HepG2 (cell line): ENCODE data around the gene FAM167B. TPM values are rescaled to one million over a fixed set of nuclear protein-coding genes. Genes with fewer than 3 reads are reported as not detected.
A peak's percentile ranks its signal among the peaks of the same experiment; 100 is the strongest.

Experiments
- AKAP8 ChIP-seq: sonication (generic); formaldehyde crosslinking; IDR thresholded peaks from 2 replicates; pipeline ENCODE4 v1.5.1; 2020; ENCODE audit warnings: mild to moderate bottlenecking, missing genetic modification reagents
- ATF2 ChIP-seq: sonication (generic); formaldehyde crosslinking; IDR thresholded peaks from 2 replicates; pipeline ENCODE4 v1.4.0; 2020; ENCODE audit warnings: missing genetic modification reagents
- FOSL2 ChIP-seq: sonication (generic); formaldehyde crosslinking; IDR thresholded peaks from 2 replicates; pipeline ENCODE4 v1.4.0; 2020; ENCODE audit warnings: missing genetic modification reagents
- FOXO4 ChIP-seq: sonication (generic); formaldehyde crosslinking; conservative IDR thresholded peaks from 2 replicates; pipeline ENCODE4 v1.8.1; 2023; ENCODE audit warnings: missing genetic modification reagents
- GPN1 ChIP-seq: sonication (generic); formaldehyde crosslinking; IDR thresholded peaks from 2 replicates; pipeline ENCODE4 v1.5.1; 2020; ENCODE audit warnings: missing genetic modification reagents, borderline replicate concordance
- HMG20B ChIP-seq: conservative IDR thresholded peaks from 2 replicates; pipeline ENCODE4 v1.6.1; 2016; ENCODE audit warnings: missing genetic modification reagents, missing compliant biosample characterization
- IKZF4 ChIP-seq: sonication (generic); formaldehyde crosslinking; IDR thresholded peaks from 2 replicates; pipeline ENCODE4 v1.5.1; 2020; ENCODE audit warnings: borderline replicate concordance, mild to moderate bottlenecking, low read depth, missing genetic modification reagents; ENCODE audit errors: not compliant biosample characterization
- JUND ChIP-seq: sonication (generic); formaldehyde crosslinking; IDR thresholded peaks from 2 replicates; pipeline ENCODE4 v1.8.0; 2022; ENCODE audit warnings: mild to moderate bottlenecking, missing genetic modification reagents
- RBFOX2 ChIP-seq: fragments of 200-400 bp; formaldehyde crosslinking; IDR thresholded peaks from 2 replicates; pipeline ENCODE4 v1.6.1; 2017; ENCODE audit warnings: low read depth, mild to moderate bottlenecking, low read length
- RORA ChIP-seq: sonication (generic); formaldehyde crosslinking; IDR thresholded peaks from 2 replicates; pipeline ENCODE4 v1.5.0; 2020; ENCODE audit warnings: mild to moderate bottlenecking, missing genetic modification reagents, moderate library complexity
- SP5 ChIP-seq: IDR thresholded peaks from 2 replicates; pipeline ENCODE4 v1.6.1; 2016; ENCODE audit warnings: low read depth, borderline replicate concordance
- TBL1XR1 ChIP-seq: fragments of 150-350 bp; IDR thresholded peaks from 2 replicates; pipeline ENCODE4 v1.6.1; 2014; ENCODE audit warnings: borderline replicate concordance, low read length; ENCODE audit not compliant: partially characterized antibody
- TEAD3 ChIP-seq: optimal IDR thresholded peaks from 2 replicates; pipeline ENCODE3; 2016; ENCODE audit warnings: borderline replicate concordance
- THAP11 ChIP-seq: IDR thresholded peaks from 2 replicates; pipeline ENCODE4 v1.6.1; 2016; ENCODE audit warnings: missing biosample characterization, missing genetic modification reagents
- ZKSCAN8 ChIP-seq: IDR thresholded peaks from 2 replicates; pipeline ENCODE4 v1.6.1; 2016; ENCODE audit warnings: borderline replicate concordance, missing genetic modification reagents, missing compliant biosample characterization
- ZNF383 ChIP-seq: sonication (generic); formaldehyde crosslinking; IDR thresholded peaks from 2 replicates; pipeline ENCODE4 v1.4.0; 2020; ENCODE audit warnings: missing genetic modification reagents, mild to moderate bottlenecking, borderline replicate concordance
- ZNF451 ChIP-seq: sonication (generic); formaldehyde crosslinking; IDR thresholded peaks from 2 replicates; pipeline ENCODE4 v1.5.0; 2020; ENCODE audit warnings: mild to moderate bottlenecking, missing genetic modification reagents
- ZNF484 ChIP-seq: sonication (generic); formaldehyde crosslinking; IDR thresholded peaks from 2 replicates; pipeline ENCODE4 v1.5.1; 2020; ENCODE audit warnings: mild to moderate bottlenecking, low read depth, missing genetic modification reagents, borderline replicate concordance
- ZNF496 ChIP-seq: sonication (generic); formaldehyde crosslinking; IDR thresholded peaks from 2 replicates; pipeline ENCODE4 v1.8.1; 2023; ENCODE audit warnings: mild to moderate bottlenecking, moderate library complexity, missing genetic modification reagents; ENCODE audit not compliant: insufficient replicate concordance
- ZNF598 ChIP-seq: sonication (generic); formaldehyde crosslinking; IDR thresholded peaks from 2 replicates; pipeline ENCODE4 v1.5.1; 2020; ENCODE audit warnings: mild to moderate bottlenecking, missing genetic modification reagents, borderline replicate concordance
- ZSCAN9 ChIP-seq: IDR thresholded peaks from 2 replicates; pipeline ENCODE4 v1.6.1; 2016; ENCODE audit warnings: borderline replicate concordance
- polyA plus RNA-seq, 8 experiments: library from polyadenylated mRNA; depleted of rRNA in 3 of 8; stranded (reverse) in 7 of 8; unstranded in 1 of 8; fragments of >200 nt; fragmentation: Illumina TruSeq in 4 of 8; extraction: Trizol in 4 of 8; gene quantifications; 2 replicates each; pipeline versions ENCODE4 v1.2.1 to v1.2.3, GENCODE V29; 2011 to 2016; ENCODE audit warnings: low read depth in 4 of 8, missing spikeins in 1 of 8, mixed read lengths in 1 of 8; ENCODE audit not compliant: insufficient read depth in 1 of 8
- total RNA-seq, 5 experiments: library from RNA; depleted of rRNA; stranded (reverse); fragments of >200 nt; fragmentation: Illumina TruSeq; extraction: Trizol; gene quantifications; 2 replicates each; pipeline ENCODE4 v1.2.3, GENCODE V29; 2016; ENCODE audit warnings: low read depth in 1 of 5
- TF ChIP-seq, protein P1 (sequence below): sonication (generic); formaldehyde crosslinking; IDR thresholded peaks from 2 replicates; pipeline ENCODE4 v1.5.0; 2020; ENCODE audit warnings: missing genetic modification reagents, mild to moderate bottlenecking, borderline replicate concordance
- TF ChIP-seq, protein P2 (sequence below): sonication (generic); formaldehyde crosslinking; IDR thresholded peaks from 2 replicates; pipeline ENCODE4 v1.9.0; 2022; ENCODE audit warnings: low read depth, missing genetic modification reagents

The FAM167B gene
- total and polyA plus RNA-seq, 2 of the 13 experiments (the other 11 are each of a cell fraction or from before 2014, with no cell fraction given), result 0.15 to 0.70 TPM

DNA sequence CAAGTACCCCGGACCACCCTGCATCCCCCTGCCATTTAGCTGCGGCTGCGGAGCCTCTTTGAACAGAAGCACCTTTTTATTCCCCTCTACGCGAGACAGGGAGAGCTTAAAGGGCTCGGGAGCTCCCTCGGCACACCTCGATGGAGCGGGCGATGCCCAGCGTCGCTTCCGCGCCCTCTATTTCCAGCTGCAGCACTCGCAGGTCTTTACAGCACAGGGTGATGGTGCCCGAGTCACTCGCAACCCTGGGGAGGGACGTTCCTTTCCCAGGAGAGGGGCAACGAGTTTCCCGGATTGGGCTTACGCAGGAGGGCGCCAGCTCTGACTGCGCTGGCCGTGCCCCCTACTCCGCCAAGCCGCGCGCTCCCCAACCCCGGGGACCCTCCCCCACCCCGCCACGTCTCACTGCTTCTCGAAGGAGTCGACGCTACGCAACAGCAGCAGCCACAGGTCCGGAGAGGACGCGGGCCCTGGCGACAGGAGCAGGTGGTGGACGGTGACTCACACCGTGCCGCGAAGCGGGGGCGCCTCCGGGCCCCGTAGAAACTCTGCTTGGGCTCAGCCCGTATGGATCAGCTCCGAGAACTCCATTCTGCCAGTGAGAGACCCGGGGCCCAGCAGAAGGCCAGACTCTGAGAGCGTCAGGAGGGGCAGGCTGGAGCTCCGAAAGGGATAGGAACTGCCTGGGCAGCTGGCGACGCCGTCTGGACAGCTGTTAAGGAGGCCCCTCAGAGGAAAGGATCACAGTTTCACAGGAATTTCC lies 5.8 kb upstream of the FAM167B start (continued):
- TF ChIP-seq TBL1XR1, result no peak
- TF ChIP-seq IKZF4, result no peak
- TF ChIP-seq GPN1 (CRISPR knock-in tag), result no peak
- TF ChIP-seq ZNF484 (CRISPR knock-in tag), result no peak
- TF ChIP-seq ZNF496, result no peak
- TF ChIP-seq THAP11, result no peak; the same call in 1 of the 2 replicates
- TF ChIP-seq ZKSCAN8 (CRISPR knock-in tag), result no peak
- TF ChIP-seq ZNF451 (CRISPR knock-in tag), result peak; percentile 67; the same call in 1 of the 2 replicates
- TF ChIP-seq RBFOX2, result 0 out of 2 replicates have a peak, but pooled peaks have one; percentile 33
- TF ChIP-seq, protein P1, sequence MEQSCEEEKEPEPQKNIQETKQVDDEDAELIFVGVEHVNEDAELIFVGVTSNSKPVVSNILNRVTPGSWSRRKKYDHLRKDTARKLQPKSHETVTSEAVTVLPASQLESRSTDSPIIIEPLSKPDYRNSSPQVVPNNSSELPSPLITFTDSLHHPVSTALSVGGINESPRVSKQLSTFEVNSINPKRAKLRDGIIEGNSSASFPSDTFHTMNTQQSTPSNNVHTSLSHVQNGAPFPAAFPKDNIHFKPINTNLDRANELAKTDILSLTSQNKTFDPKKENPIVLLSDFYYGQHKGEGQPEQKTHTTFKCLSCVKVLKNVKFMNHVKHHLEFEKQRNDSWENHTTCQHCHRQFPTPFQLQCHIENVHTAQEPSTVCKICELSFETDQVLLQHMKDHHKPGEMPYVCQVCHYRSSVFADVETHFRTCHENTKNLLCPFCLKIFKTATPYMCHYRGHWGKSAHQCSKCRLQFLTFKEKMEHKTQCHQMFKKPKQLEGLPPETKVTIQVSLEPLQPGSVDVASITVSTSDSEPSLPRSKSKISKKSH (CRISPR knock-in tag), result peak; percentile 63; the same call in 1 of the 2 replicates
- no peak for TF ChIP-seq AKAP8 (CRISPR knock-in tag)
- TF ChIP-seq FOXO4, result no peak
- peak; percentile 6 for TF ChIP-seq TEAD3
- TF ChIP-seq SP5, result no peak
- TF ChIP-seq JUND (CRISPR knock-in tag), result peak; percentile 71; the same call in 1 of the 2 replicates
- no peak for TF ChIP-seq ZNF598 (CRISPR knock-in tag)
- no peak for TF ChIP-seq RORA (CRISPR knock-in tag)
- no peak for TF ChIP-seq HMG20B (CRISPR knock-in tag)
- TF ChIP-seq, protein P2, sequence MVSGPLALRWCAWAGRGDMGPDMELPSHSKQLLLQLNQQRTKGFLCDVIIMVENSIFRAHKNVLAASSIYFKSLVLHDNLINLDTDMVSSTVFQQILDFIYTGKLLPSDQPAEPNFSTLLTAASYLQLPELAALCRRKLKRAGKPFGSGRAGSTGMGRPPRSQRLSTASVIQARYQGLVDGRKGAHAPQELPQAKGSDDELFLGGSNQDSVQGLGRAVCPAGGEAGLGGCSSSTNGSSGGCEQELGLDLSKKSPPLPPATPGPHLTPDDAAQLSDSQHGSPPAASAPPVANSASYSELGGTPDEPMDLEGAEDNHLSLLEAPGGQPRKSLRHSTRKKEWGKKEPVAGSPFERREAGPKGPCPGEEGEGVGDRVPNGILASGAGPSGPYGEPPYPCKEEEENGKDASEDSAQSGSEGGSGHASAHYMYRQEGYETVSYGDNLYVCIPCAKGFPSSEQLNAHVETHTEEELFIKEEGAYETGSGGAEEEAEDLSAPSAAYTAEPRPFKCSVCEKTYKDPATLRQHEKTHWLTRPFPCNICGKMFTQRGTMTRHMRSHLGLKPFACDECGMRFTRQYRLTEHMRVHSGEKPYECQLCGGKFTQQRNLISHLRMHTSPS (CRISPR knock-in tag), result peak; percentile 54
- TF ChIP-seq ZNF383 (CRISPR knock-in tag), result no peak
- TF ChIP-seq ATF2 (CRISPR knock-in tag), result no peak
- TF ChIP-seq ZSCAN9 (CRISPR knock-in tag), result peak; percentile 39; the same call in 1 of the 2 replicates
- peak; percentile 88 for TF ChIP-seq FOSL2
